H1 (cell line): ENCODE data around the gene MKX. TPM values are rescaled to one million over a fixed set of nuclear protein-coding genes. Genes with fewer than 3 reads are reported as not detected.

Source experiments
- CTCF ChIA-PET: fragments of 300-600 bp; sonication (Branson Sonifier 250); formaldehyde crosslinking; loops from one replicate; lab custom pipeline; 2021; ENCODE audit not compliant: partially characterized antibody; lab: Charles Lee
- POLR2A ChIA-PET: fragments of 300-600 bp; sonication (Branson Sonifier 250); formaldehyde crosslinking; loops from one replicate; lab custom pipeline; 2021; ENCODE audit warnings: inconsistent platforms; ENCODE audit not compliant: partially characterized antibody; lab: Charles Lee
- DNase-seq, 2 experiments: peaks; one replicate each; pipeline versions ENCODE4 v3.0.0 to v3.0.0-alpha.2; 2010 to 2022; ENCODE audit warnings: low spot score in 2 of 2, low read depth in 1 of 2, mixed read lengths in 1 of 2
- FAIRE-seq: peaks from 2 replicates; lab custom pipeline; 2011; peaks lifted over from hg19 to GRCh38; lab: Jason Lieb, UNC
- H2AFZ ChIP-seq: 2 replicates; pipeline ENCODE4 v1.8.1; 2012; ENCODE audit warnings: low read length, inconsistent platforms
- H2AK5ac ChIP-seq: 2 replicates; pipeline ENCODE4 v1.6.1; 2013; ENCODE audit warnings: low read depth, low read length
- H2BK120ac ChIP-seq: replicated peaks from 2 replicates; pipeline ENCODE3; 2013; ENCODE audit warnings: low read depth, low read length, inconsistent platforms
- H2BK12ac ChIP-seq: 2 replicates; pipeline ENCODE4 v1.6.1; 2013; ENCODE audit warnings: low read depth, low read length
- H2BK15ac ChIP-seq: 2 replicates; pipeline ENCODE4 v1.6.1; 2013; ENCODE audit warnings: low read length
- H2BK20ac ChIP-seq: 2 replicates; pipeline ENCODE4 v1.6.1; 2013; ENCODE audit warnings: low read length
- H2BK5ac ChIP-seq: 2 replicates; pipeline ENCODE4 v1.6.1; 2013; ENCODE audit warnings: low read depth, low read length
- H3K14ac ChIP-seq: 2 replicates; pipeline ENCODE4 v1.6.1; 2013; ENCODE audit warnings: inconsistent platforms; ENCODE audit not compliant: insufficient read length
- H3K18ac ChIP-seq: 2 replicates; pipeline ENCODE4 v1.6.1; 2013; ENCODE audit warnings: low read length; ENCODE audit errors: extremely low read depth
- H3K23ac ChIP-seq: 2 replicates; pipeline ENCODE4 v1.6.1; 2013; ENCODE audit warnings: inconsistent platforms; ENCODE audit not compliant: insufficient read length
- H3K23me2 ChIP-seq: 2 replicates; pipeline ENCODE4 v1.6.1; 2013; ENCODE audit warnings: low read depth, low read length
- H3K27ac ChIP-seq: 2 replicates; pipeline ENCODE4 v1.6.1; 2011; ENCODE audit warnings: low read depth, low read length, inconsistent platforms
- H3K27me3 ChIP-seq, 4 experiments: replicated peaks in 1 of 4; 1 replicate in 1 of 4; 2 replicates in 3 of 4; pipeline versions ENCODE4 v1.6.1 to v1.8.1; 2011 to 2013; ENCODE audit warnings: low read length in 3 of 4, mild to moderate bottlenecking in 3 of 4, inconsistent platforms in 2 of 4, mixed read lengths in 2 of 4, moderate library complexity in 1 of 4; ENCODE audit not compliant: control insufficient read depth in 3 of 4, insufficient read depth in 3 of 4; ENCODE audit errors: extremely low read depth in 1 of 4
- H3K36me3 ChIP-seq, 4 experiments: 2 replicates each; pipeline versions ENCODE4 v1.6.1 to v1.8.1; 2011 to 2013; ENCODE audit warnings: mild to moderate bottlenecking in 4 of 4, low read length in 3 of 4, moderate library complexity in 2 of 4, control low read depth in 1 of 4, inconsistent platforms in 1 of 4; ENCODE audit not compliant: insufficient read depth in 4 of 4, control insufficient read depth in 2 of 4
- H3K4ac ChIP-seq: replicated peaks from 2 replicates; pipeline ENCODE3; 2013; ENCODE audit warnings: low read length, low read depth, mixed read lengths, inconsistent platforms; ENCODE audit not compliant: insufficient read length
- H3K4me1 ChIP-seq, 4 experiments: replicated peaks in 1 of 4; 1 replicate in 1 of 4; 2 replicates in 3 of 4; pipeline versions ENCODE4 v1.6.1 to v1.8.1; 2011 to 2013; ENCODE audit warnings: low read length in 3 of 4, inconsistent platforms in 2 of 4, mixed read lengths in 1 of 4; ENCODE audit not compliant: insufficient read depth in 4 of 4, control insufficient read depth in 3 of 4
- H3K4me2 ChIP-seq, 2 experiments: 2 replicates each; pipeline versions ENCODE4 v1.6.1 to v1.8.1; 2011 to 2013; ENCODE audit warnings: low read depth in 2 of 2, low read length in 2 of 2, control low read depth in 1 of 2, inconsistent platforms in 1 of 2, mild to moderate bottlenecking in 1 of 2; ENCODE audit not compliant: insufficient read depth in 1 of 2
- H3K4me3 ChIP-seq, 4 experiments: fragments of 200-600, 300-600 bp in 1 of 4; sonication (generic), shearing (Covaris generic), sonication (Bioruptor Twin) in 1 of 4; 2 replicates each; pipeline versions ENCODE4 v1.5.1 to v1.8.1; 2011 to 2016; ENCODE audit warnings: low read length in 4 of 4, low read depth in 3 of 4, control low read depth in 2 of 4, inconsistent platforms in 2 of 4, mild to moderate bottlenecking in 2 of 4, mixed read lengths in 1 of 4, moderate library complexity in 1 of 4; ENCODE audit not compliant: insufficient read depth in 2 of 4; ENCODE audit errors: extremely low read depth in 1 of 4
- H3K56ac ChIP-seq: replicated peaks from 2 replicates; pipeline ENCODE3; 2013; ENCODE audit warnings: low read depth, mild to moderate bottlenecking, mixed read lengths, low read length, inconsistent platforms; ENCODE audit not compliant: insufficient read length
- H3K79me1 ChIP-seq: 2 replicates; pipeline ENCODE4 v1.6.1; 2013; ENCODE audit warnings: low read depth, low read length, control low read depth
- H3K79me2 ChIP-seq, 2 experiments: 2 replicates each; pipeline versions ENCODE4 v1.6.1 to v1.8.1; 2012 to 2013; ENCODE audit warnings: low read length in 2 of 2, mild to moderate bottlenecking in 2 of 2, inconsistent platforms in 1 of 2; ENCODE audit not compliant: insufficient read depth in 2 of 2, control insufficient read depth in 1 of 2
- H3K9ac ChIP-seq, 4 experiments: replicated peaks in 1 of 4; 1 replicate in 1 of 4; 2 replicates in 3 of 4; pipeline versions ENCODE4 v1.6.1 to v1.8.1; 2011 to 2013; ENCODE audit warnings: low read depth in 3 of 4, low read length in 3 of 4, control low read depth in 2 of 4, mild to moderate bottlenecking in 2 of 4, moderate library complexity in 2 of 4, inconsistent platforms in 1 of 4; ENCODE audit errors: extremely low read depth in 1 of 4
- H3K9me3 ChIP-seq, 2 experiments: 2 replicates each; pipeline versions ENCODE4 v1.6.1 to v1.8.1; 2012 to 2013; ENCODE audit warnings: mild to moderate bottlenecking in 2 of 2, moderate library complexity in 2 of 2, control low read depth in 1 of 2, inconsistent platforms in 1 of 2, low read depth in 1 of 2, low read length in 1 of 2, mixed read lengths in 1 of 2; ENCODE audit not compliant: insufficient read depth in 2 of 2
- H4K20me1 ChIP-seq, 2 experiments: replicated peaks in 1 of 2; 2 replicates each; pipeline versions ENCODE3 to v1.8.1; 2011 to 2013; ENCODE audit warnings: inconsistent platforms in 2 of 2, low read length in 2 of 2, mild to moderate bottlenecking in 1 of 2; ENCODE audit not compliant: insufficient read depth in 2 of 2, control insufficient read depth in 1 of 2
- H4K5ac ChIP-seq: 2 replicates; pipeline ENCODE4 v1.6.1; 2013; ENCODE audit warnings: low read length, low read depth, mixed read lengths, inconsistent platforms; ENCODE audit not compliant: insufficient read length
- H4K8ac ChIP-seq: 2 replicates; pipeline ENCODE4 v1.8.0; 2013; ENCODE audit warnings: mild to moderate bottlenecking, moderate library complexity, low read length, inconsistent platforms; ENCODE audit not compliant: insufficient read depth; ENCODE audit errors: extremely low read depth
- H4K91ac ChIP-seq: replicated peaks from 2 replicates; pipeline ENCODE3; 2013; ENCODE audit warnings: low read length, mixed read lengths, inconsistent platforms; ENCODE audit not compliant: insufficient read length
- ATF2 ChIP-seq: IDR thresholded peaks from 2 replicates; pipeline ENCODE4 v1.6.1; 2012; ENCODE audit warnings: low read length, inconsistent platforms
- EGR1 ChIP-seq: IDR thresholded peaks from 2 replicates; pipeline ENCODE4 v1.6.1; 2011; ENCODE audit warnings: low read depth, low read length, borderline replicate concordance
- RNF2 ChIP-seq: fragments of 200-900, 300-1000 bp; sonication (generic); IDR thresholded peaks from 2 replicates; pipeline ENCODE4 v1.7.1; 2016; ENCODE audit warnings: borderline replicate concordance, low read depth, mild to moderate bottlenecking, antibody characterized with exemption, low read length; ENCODE audit not compliant: poor library complexity, severe bottlenecking; ENCODE audit errors: missing control alignments
- SP2 ChIP-seq: IDR thresholded peaks from 2 replicates; pipeline ENCODE4 v1.6.1; 2012; ENCODE audit warnings: mild to moderate bottlenecking, low read length, inconsistent platforms
- USF2 ChIP-seq: IDR thresholded peaks from 2 replicates; pipeline ENCODE4 v1.6.1; 2011; ENCODE audit warnings: low read length, improper control_type of control experiment
- YY1 ChIP-seq: IDR thresholded peaks from 2 replicates; pipeline ENCODE4 v1.6.1; 2011; ENCODE audit warnings: low read depth, mild to moderate bottlenecking, low read length
- WGBS, 2 experiments: shearing (Covaris generic) in 1 of 2; methylation state at CpG; one replicate each; pipeline versions ENCODE4 v1.1.6 to v1.1.7; 2013 to 2015; ENCODE audit warnings: low lambda C conversion rate in 2 of 2, mixed read lengths in 2 of 2, inconsistent platforms in 1 of 2, low coverage in 1 of 2, missing lambda C conversion rate in 1 of 2; ENCODE audit not compliant: insufficient replicate concordance in 2 of 2, insufficient coverage in 1 of 2, insufficient read length in 1 of 2; ENCODE audit errors: extremely low coverage in 1 of 2, missing lambda C conversion rate in 1 of 2; 5-methylcytosine and 5-hydroxymethylcytosine counted together
- polyA plus RNA-seq, 7 experiments: library from polyadenylated mRNA; depleted of rRNA in 3 of 7; stranded (reverse) in 5 of 7; unstranded in 2 of 7; fragments of >200 nt in 5 of 7; fragments of 200-250 nt in 2 of 7; gene quantifications; 1 replicate in 5 of 7; 2 replicates in 1 of 7; 4 replicates in 1 of 7; pipeline versions ENCODE4 v1.2.1 to v1.2.3, GENCODE V29; 2011 to 2013; ENCODE audit warnings: missing spikeins in 2 of 7, mixed read lengths in 2 of 7
- total RNA-seq: library from RNA; stranded (reverse); fragmentation: NEBNext Ultra II Directional; extraction: Animal tissue kit (Norgen Biotek cat#: 25700); gene quantifications from 2 replicates; pipeline ENCODE4 v1.2.1, GENCODE V29; 2021

The MKX gene
- total and polyA plus RNA-seq, 2 of the 8 experiments (the other 6 are each of a cell fraction or from before 2014, with no cell fraction given): 0.21 to 1.3 TPM

GRCh38 chr10:27771231-27771630 lies 25.6 kb upstream of the MKX start:
- no peak overlapping the region for H3K9ac ChIP-seq
- H4K20me1 ChIP-seq: no peaks in the 10 kb centered on the region
- no peak for FAIRE-seq
- H3K23ac ChIP-seq: no peak overlapping the region
- H2BK20ac ChIP-seq: no peak overlapping the region
- 84% methylated on average over 4 of the region's 4 CpGs; no CpG with 5 or more reads in 1 of the 2 experiments for WGBS, 2 experiments
- no peaks in the 10 kb centered on the region for H3K9me3 ChIP-seq
- no peak overlapping the region for H2BK120ac ChIP-seq
- peaks cover 0 to 3% (median 1%) of the 10 kb centered on the region in 4 experiments; a peak in 3 of 7 replicates for H3K4me1 ChIP-seq
- POLR2A ChIA-PET: no interaction called here
- no peaks in the 10 kb centered on the region for H3K79me1 ChIP-seq
- no peaks in the 10 kb centered on the region for H3K27me3 ChIP-seq
- no peak overlapping the region for H4K5ac ChIP-seq
- no peak overlapping the region for H4K91ac ChIP-seq
- no peak overlapping the region for H3K4ac ChIP-seq
- H2AK5ac ChIP-seq: no peak overlapping the region
- TF ChIP-seq ATF2 (no peak), USF2 (no peak), YY1 (no peak), EGR1 (no peak), RNF2 (no peak), SP2 (no peak)
- TF ChIP-seq, all 59 proteins: peak for 0
- H3K27ac ChIP-seq: no peak overlapping the region
- H3K36me3 ChIP-seq: no peaks in the 10 kb centered on the region
- no peak overlapping the region for H2BK12ac ChIP-seq
- H2BK15ac ChIP-seq: no peak overlapping the region
- no peak overlapping the region for H2BK5ac ChIP-seq
- H3K56ac ChIP-seq: no peak overlapping the region
- CTCF ChIA-PET: no interaction called here
- no peak overlapping the region for H3K4me3 ChIP-seq
- no peaks in the 10 kb centered on the region for H3K79me2 ChIP-seq
- no peak for DNase-seq
- no peak overlapping the region for H3K4me2 ChIP-seq
- no peak overlapping the region; the same call in 1 of the 2 replicates for H2AFZ ChIP-seq
- H4K8ac ChIP-seq: no peak overlapping the region
- H3K14ac ChIP-seq: no peak overlapping the region
- no peaks in the 10 kb centered on the region for H3K23me2 ChIP-seq
- no peak overlapping the region for H3K18ac ChIP-seq
